ENCODE data around the gene ROPN1B.

ROPN1B gene

GRCh38 chr3:125990253-125990970, 21.4 kb downstream of the ROPN1B start:
- ChIA-PET CTCF (interaction anchor here (0.6 to 1.1 kb wide), 2 partner anchors 92 to 230 kb away, joined by 3 to 4 read pairs; no protein-coding TSS in a partner anchor), POLR2A (interaction anchor here (1.3 kb wide), 1 partner anchor 94 kb away, joined by 4 read pairs; the partner anchor contains the start of gene SLC41A3)
- H3K27ac ChIP-seq (ENCODE audit: extremely low read depth, low read depth, low read length), result peak overlapping the region; percentile 80
- H3K9me3 ChIP-seq (ENCODE audit: control insufficient read depth, insufficient read depth, low read depth, low read length), result no peaks in the 10 kb centered on the region
- no peaks in the 10 kb centered on the region for H3K4me1 ChIP-seq (ENCODE audit: control insufficient read depth, insufficient read depth, low read length)
- H3K36me3 ChIP-seq (ENCODE audit: control insufficient read depth in 2 of 2, insufficient read depth in 1 of 2, low read length in 2 of 2), result no peaks in the 10 kb centered on the region
- peak overlapping the region; percentile 72 for H3K4me3 ChIP-seq (ENCODE audit: low read depth, low read length)
- peak; percentile 19; the same call in 1 of the 2 replicates for TF ChIP-seq ZNF335 (tag by site-specific recombination; conservative IDR thresholded peaks at IDR 0.05)
- no peak for TF ChIP-seq ZNF449 (tag by site-specific recombination; IDR thresholded peaks at IDR 0.05)
- TF ChIP-seq ZBTB7A (tag by site-specific recombination; IDR thresholded peaks at IDR 0.05; ENCODE audit: low read depth), result no peak
- no peak for TF ChIP-seq ZNF704 (tag by site-specific recombination; IDR thresholded peaks at IDR 0.05)
- no peak for TF ChIP-seq ZNF394 (tag by site-specific recombination; IDR thresholded peaks at IDR 0.05; ENCODE audit: borderline replicate concordance)
- TF ChIP-seq PRDM2 (tag by site-specific recombination; IDR thresholded peaks at IDR 0.05; ENCODE audit: borderline replicate concordance), result no peak
- 0 out of 2 replicates have a peak, but pooled peaks have one; percentile 20 for TF ChIP-seq GLIS1 (tag by site-specific recombination; IDR thresholded peaks at IDR 0.05)
- no peak for TF ChIP-seq ZNF16 (tag by site-specific recombination; IDR thresholded peaks at IDR 0.05; ENCODE audit: low read depth)
- TF ChIP-seq ZNF184 (tag by site-specific recombination; IDR thresholded peaks at IDR 0.05), result no peak
- TF ChIP-seq ZNF114 (tag by site-specific recombination; IDR thresholded peaks at IDR 0.05), result no peak
- peak; percentile 95 for TF ChIP-seq ZBTB11 (tag by site-specific recombination; conservative IDR thresholded peaks at IDR 0.05; ENCODE audit: low read depth)
- TF ChIP-seq PRDM10 (tag by site-specific recombination; IDR thresholded peaks at IDR 0.05), result peak; percentile 80
- no peak for TF ChIP-seq SALL2 (tag by site-specific recombination; IDR thresholded peaks at IDR 0.05; ENCODE audit: borderline replicate concordance)
- peak; percentile 80 for TF ChIP-seq SP2 (tag by site-specific recombination; IDR thresholded peaks at IDR 0.05)
- TF ChIP-seq ZNF214 (tag by site-specific recombination; IDR thresholded peaks at IDR 0.05; ENCODE audit: borderline replicate concordance), result no peak
- no peak for TF ChIP-seq FEZF1 (tag by site-specific recombination; IDR thresholded peaks at IDR 0.05)
- TF ChIP-seq SETDB1 (IDR thresholded peaks at IDR 0.05; ENCODE audit: insufficient read length, low read length), result peak; percentile 23
- no peak for TF ChIP-seq INSM2 (tag by site-specific recombination; IDR thresholded peaks at IDR 0.05)

Data from HEK293 (cell line).